ENCODE measurements around the gene FKBP6.
"Not testable (repeated sequence)": the region's sequence is repeated elsewhere in the genome, so short reads cannot be mapped to it uniquely, and the experiment has no call there.

The FKBP6 gene

DNA sequence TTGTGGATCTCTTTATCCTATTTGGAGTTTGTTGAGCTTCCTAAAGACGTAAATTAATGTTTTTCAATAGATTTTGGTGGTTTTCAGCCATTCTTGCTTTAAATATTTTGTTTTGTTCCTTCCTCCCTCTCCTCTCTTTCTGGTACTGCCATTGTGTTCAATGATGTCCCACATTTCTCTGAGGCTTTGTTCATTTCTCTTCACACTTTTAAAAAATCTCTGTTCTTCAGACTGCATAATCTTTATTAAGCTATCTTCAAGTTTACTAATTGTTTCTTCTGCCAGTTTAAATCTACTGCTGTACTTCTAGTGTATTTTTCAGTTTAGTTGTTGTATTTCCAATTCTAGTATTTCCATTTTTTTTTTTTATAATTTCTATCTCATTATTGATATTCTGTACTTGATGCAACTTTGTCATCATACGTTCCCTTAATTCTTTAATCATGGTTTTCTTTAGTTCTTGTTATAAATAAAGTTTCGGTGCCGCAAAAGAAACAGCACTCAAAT, 60.0 kb downstream of the FKBP6 start:
- H3K9ac ChIP-seq (ENCODE audit: insufficient read length, low read depth) = no peak overlapping the region
- DNase-seq (ENCODE audit: low read depth, low spot score) = no peak

DNA sequence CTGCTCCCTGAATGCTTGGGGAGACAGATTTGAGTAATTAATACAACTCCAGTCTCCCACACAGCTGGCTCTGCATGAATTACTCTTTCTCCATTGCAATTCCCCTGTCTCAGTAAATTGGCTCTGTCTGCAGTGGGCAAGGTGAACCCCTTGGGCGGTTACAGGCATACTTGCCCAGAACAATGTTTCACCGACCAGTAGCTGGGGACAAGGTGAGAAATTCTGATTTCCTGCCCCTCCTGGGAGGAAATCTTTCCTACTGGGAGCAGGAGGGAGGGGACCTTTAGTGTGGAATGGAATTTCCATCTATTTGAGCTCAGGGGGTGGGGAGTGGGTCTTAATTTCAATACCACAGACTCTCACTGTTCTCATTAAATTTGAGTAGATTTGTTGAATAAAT, 63.4 kb downstream of the FKBP6 start:
- Histone ChIP-seq H3K9me3 (ENCODE audit: insufficient read depth, low read length) (peaks cover 21% of the 10 kb centered on the region), H3K4me3 (ENCODE audit: insufficient read length, low read depth) (no peak overlapping the region), H3K4me1 (ENCODE audit: insufficient read depth, insufficient read length) (no peaks in the 10 kb centered on the region), H3K36me3 (ENCODE audit: insufficient read depth, insufficient read length, low read length) (no peaks in the 10 kb centered on the region), H3K27me3 (ENCODE audit: insufficient read depth, insufficient read length) (no peaks in the 10 kb centered on the region), H3K9ac (ENCODE audit: insufficient read length, low read depth) (no peak overlapping the region)
- no peak for DNase-seq (ENCODE audit: low read depth, low spot score)
- TF ChIP-seq ZNF274 (IDR thresholded peaks at IDR 0.05; ENCODE audit: low read depth, low read length) = no peak
- no peak for TF ChIP-seq SUZ12 (IDR thresholded peaks at IDR 0.05; ENCODE audit: extremely low read depth, insufficient read depth, insufficient read length)
- TF ChIP-seq YY1 (IDR thresholded peaks at IDR 0.05; ENCODE audit: insufficient read depth, insufficient read length) = no peak

More for the DNA sequence above, 60.0 kb downstream of the FKBP6 start:
- Histone ChIP-seq H3K27me3 (ENCODE audit: insufficient read depth, insufficient read length) (no peaks in the 10 kb centered on the region), H3K36me3 (ENCODE audit: insufficient read depth, insufficient read length, low read length) (no peaks in the 10 kb centered on the region), H3K4me3 (ENCODE audit: insufficient read length, low read depth) (no peak overlapping the region), H3K9me3 (ENCODE audit: insufficient read depth, low read length) (peaks cover 27% of the 10 kb centered on the region), H3K4me1 (ENCODE audit: insufficient read depth, insufficient read length) (no peaks in the 10 kb centered on the region)
- TF ChIP-seq YY1 (IDR thresholded peaks at IDR 0.05; ENCODE audit: insufficient read depth, insufficient read length) = no peak
- no peak for TF ChIP-seq SUZ12 (IDR thresholded peaks at IDR 0.05; ENCODE audit: extremely low read depth, insufficient read depth, insufficient read length)
- TF ChIP-seq ZNF274 (IDR thresholded peaks at IDR 0.05; ENCODE audit: low read depth, low read length) = no peak

DNA sequence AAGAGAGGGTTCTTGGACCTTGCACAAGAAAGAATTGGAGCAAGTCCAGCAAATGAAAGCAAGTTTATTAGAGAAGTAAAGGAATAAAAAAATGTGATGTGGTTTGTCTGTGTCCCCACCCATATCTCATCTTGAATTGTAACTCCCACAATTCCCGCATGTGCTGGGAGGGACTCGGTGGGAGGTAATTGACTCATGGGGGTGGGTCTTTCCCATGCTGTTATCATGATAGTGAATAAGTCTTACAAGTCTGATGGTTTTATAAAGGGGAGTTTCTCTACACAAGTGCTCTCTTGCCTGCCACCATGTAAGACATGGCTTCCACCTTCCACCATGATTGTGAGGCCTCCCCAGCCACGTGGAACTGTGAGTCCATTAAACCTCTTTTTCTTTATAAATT, 66.5 kb downstream of the FKBP6 start:
- no peak for DNase-seq (ENCODE audit: low read depth, low spot score)
- H3K4me3 ChIP-seq (ENCODE audit: insufficient read length, low read depth) = no peak overlapping the region
- H3K4me1 ChIP-seq (ENCODE audit: insufficient read depth, insufficient read length) = peaks cover 3% of the 10 kb centered on the region
- H3K9ac ChIP-seq (ENCODE audit: insufficient read length, low read depth) = no peak overlapping the region
- no peaks in the 10 kb centered on the region for H3K36me3 ChIP-seq (ENCODE audit: insufficient read depth, insufficient read length, low read length)
- H3K27me3 ChIP-seq (ENCODE audit: insufficient read depth, insufficient read length) = no peaks in the 10 kb centered on the region
- TF ChIP-seq SUZ12 (IDR thresholded peaks at IDR 0.05; ENCODE audit: extremely low read depth, insufficient read depth, insufficient read length) = no peak
- no peak for TF ChIP-seq YY1 (IDR thresholded peaks at IDR 0.05; ENCODE audit: insufficient read depth, insufficient read length)
- TF ChIP-seq ZNF274 (IDR thresholded peaks at IDR 0.05; ENCODE audit: low read depth, low read length) = no peak
- H3K9me3 ChIP-seq (ENCODE audit: insufficient read depth, low read length) = 0 out of 2 replicates have a peak, but pooled peaks cover 2% of the 10 kb centered on the region

DNA sequence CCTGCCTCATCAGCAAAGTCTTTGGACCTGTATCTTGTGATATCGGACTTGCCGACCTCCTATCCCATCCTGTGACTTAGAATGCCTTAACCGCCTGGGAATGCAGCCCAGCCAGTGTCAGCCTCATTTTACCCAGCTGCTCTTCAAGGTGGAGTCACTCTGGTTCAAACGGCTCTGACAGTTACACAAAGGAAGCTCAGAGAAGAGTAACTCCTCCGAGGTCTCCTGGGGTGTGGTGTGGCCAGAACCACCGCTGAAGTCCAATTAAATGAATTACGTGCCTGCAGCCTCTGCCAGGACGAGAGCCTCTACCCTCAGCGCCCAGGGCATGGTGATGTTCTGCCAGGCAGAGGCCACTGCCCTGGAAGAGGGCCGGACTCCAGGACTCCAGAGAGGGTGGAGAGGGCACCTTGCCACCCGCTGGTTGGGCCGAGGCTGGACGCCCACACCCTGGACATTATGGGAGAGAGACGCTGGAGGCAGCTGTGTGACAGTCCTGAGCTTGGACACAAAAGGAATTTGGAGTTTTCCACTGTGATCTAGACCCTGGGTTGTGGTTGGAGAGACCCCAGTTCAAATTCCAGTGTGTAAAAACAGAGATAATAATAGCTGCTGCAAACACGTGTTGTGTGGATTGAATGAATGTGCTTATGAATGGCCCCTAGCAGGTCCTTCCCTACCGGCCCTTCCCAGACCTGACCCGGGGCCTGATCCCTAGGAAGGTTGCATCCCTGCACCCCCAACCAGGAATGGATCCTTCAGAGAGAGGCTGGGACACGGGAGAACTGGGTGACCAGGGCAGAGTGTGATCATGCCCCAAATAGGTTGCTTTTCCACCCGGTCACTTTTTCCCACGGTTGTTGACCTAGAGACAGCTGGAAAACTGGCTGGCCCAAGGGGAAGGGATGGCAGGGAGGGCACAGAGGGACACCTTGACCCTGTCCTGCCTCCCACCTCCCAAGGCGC, 67.9 kb downstream of the FKBP6 start:
- DNase-seq (ENCODE audit: low read depth, low spot score) = no peak
- no peak for TF ChIP-seq YY1 (IDR thresholded peaks at IDR 0.05; ENCODE audit: insufficient read depth, insufficient read length)
- no peak for TF ChIP-seq ZNF274 (IDR thresholded peaks at IDR 0.05; ENCODE audit: low read depth, low read length)
- TF ChIP-seq SUZ12 (IDR thresholded peaks at IDR 0.05; ENCODE audit: extremely low read depth, insufficient read depth, insufficient read length) = no peak
- no peak overlapping the region for H3K4me3 ChIP-seq (ENCODE audit: insufficient read length, low read depth)

DNA sequence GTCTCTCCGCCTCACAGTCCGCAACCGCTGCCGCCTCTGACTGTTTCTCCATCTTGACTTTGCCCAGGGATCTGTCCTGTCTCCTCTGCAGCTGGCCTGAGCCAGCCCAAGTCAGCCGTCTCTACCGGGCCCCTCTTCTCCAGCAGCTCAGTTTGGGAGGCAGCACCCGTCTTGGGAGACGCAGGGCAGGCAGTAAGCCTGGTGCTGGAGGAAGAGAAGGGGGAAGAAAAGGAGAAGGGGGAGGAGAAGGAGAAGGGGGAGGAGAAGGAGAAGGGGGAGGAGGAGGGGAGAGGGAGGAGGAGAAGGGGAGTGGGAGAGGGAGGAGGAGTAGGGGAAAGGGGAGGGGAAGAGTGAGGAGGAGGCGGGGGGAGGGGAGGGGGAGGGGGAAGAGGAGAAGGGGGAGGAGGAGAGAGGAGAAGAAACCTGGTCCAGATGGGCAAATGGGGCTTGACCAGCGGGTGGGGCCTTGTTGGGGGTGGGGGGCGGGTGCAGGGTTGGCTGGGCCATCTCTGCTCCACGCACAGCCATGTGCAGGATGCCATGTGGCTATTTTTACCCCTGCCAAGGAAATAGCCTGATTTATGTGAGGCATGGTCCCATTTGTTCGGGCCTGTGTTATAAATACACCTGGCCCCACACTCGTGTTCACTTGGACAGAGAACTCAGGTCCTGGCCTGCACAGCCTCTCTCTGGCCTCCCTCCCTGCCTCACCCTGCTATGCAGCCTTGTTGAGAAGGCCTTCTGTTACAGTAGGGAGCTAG, 69.7 kb downstream of the FKBP6 start:
- TF ChIP-seq SUZ12 (IDR thresholded peaks at IDR 0.05; ENCODE audit: extremely low read depth, insufficient read depth, insufficient read length) = no peak
- no peak for TF ChIP-seq YY1 (IDR thresholded peaks at IDR 0.05; ENCODE audit: insufficient read depth, insufficient read length)
- TF ChIP-seq ZNF274 (IDR thresholded peaks at IDR 0.05; ENCODE audit: low read depth, low read length) = no peak
- H3K36me3 ChIP-seq (ENCODE audit: insufficient read depth, insufficient read length, low read length) = no peaks in the 10 kb centered on the region
- H3K4me3 ChIP-seq (ENCODE audit: insufficient read length, low read depth) = peak overlapping the region; percentile 49
- no peaks in the 10 kb centered on the region for H3K27me3 ChIP-seq (ENCODE audit: insufficient read depth, insufficient read length)
- H3K4me1 ChIP-seq (ENCODE audit: insufficient read depth, insufficient read length) = peaks cover 3% of the 10 kb centered on the region
- peak; percentile 60 for DNase-seq (ENCODE audit: low read depth, low spot score)
- no peaks in the 10 kb centered on the region for H3K9me3 ChIP-seq (ENCODE audit: insufficient read depth, low read length)
- peak overlapping the region; percentile 73 for H3K9ac ChIP-seq (ENCODE audit: insufficient read length, low read depth)

More for the DNA sequence above, 67.9 kb downstream of the FKBP6 start:
- Histone ChIP-seq H3K27me3 (ENCODE audit: insufficient read depth, insufficient read length) (no peaks in the 10 kb centered on the region), H3K9me3 (ENCODE audit: insufficient read depth, low read length) (no peaks in the 10 kb centered on the region), H3K9ac (ENCODE audit: insufficient read length, low read depth) (no peak overlapping the region), H3K36me3 (ENCODE audit: insufficient read depth, insufficient read length, low read length) (no peaks in the 10 kb centered on the region), H3K4me1 (ENCODE audit: insufficient read depth, insufficient read length) (peaks cover 3% of the 10 kb centered on the region)

DNA sequence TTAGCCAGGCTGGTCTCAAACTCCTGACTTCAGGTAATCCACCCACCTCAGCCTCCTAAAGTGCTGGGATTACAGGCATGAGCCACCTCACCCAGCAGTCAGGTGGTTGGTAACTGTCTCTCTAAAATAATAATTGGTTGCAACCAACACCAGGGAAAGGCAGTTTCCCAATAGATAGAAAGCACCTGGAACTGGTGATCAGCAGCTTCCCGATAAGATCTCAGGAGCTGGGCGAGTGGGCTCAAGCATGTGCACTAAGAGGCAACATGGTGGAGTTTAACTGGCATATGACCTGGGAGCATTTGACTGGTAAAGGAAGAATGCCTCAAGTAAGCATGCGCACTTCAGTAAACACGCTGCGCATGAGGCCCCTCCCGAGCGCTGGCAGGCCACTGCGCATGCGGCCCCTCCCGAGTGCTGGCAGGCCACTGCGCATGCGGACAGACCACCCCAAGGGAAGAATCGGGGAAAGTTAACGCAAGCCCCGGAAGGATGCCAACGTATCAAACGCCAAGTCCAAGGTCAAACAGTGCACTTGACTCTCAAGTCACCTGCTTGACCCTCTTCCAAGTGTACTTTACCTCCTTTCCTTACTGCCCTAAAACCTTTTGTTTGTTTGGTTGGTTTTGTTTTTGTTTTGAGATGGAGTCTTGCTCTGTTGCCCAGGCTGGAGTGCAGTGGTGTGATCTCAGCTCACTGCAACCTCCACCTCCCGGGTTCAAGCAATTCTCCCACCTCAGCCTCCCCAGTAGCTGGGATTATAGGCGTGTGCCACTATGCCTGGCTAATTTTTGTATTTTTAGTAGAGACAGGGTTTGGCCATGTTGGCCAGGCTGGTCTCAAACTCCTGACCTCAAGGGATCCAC, 71.5 kb downstream of the FKBP6 start:
- H3K4me1 ChIP-seq (ENCODE audit: insufficient read depth, insufficient read length); H3K9ac ChIP-seq (ENCODE audit: insufficient read length, low read depth); DNase-seq (ENCODE audit: low read depth, low spot score); H3K4me3 ChIP-seq (ENCODE audit: insufficient read length, low read depth); H3K27me3 ChIP-seq (ENCODE audit: insufficient read depth, insufficient read length); H3K9me3 ChIP-seq (ENCODE audit: insufficient read depth, low read length); H3K36me3 ChIP-seq (ENCODE audit: insufficient read depth, insufficient read length, low read length): not testable (repeated sequence)

DNA sequence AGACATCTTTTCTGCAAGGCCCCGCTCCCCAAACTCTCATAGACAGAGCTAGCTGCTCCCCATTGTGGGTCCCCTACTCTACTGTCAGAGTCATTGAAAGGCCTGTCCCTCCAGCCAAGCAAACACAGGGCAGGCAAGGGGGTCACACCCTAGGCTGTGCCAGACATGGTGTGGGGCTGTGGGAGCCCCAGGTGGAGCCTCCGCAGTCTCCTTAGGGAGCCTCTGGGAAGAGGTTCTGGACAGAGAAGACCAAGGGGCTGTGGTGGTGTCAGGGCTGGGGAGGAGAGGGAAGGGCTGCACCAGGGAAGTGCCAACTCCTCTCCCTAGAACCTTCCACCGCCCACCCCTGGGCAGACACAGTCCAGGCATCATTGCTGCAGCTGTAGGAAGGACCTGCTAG, 76.9 kb downstream of the FKBP6 start:
- H3K4me3 ChIP-seq (ENCODE audit: insufficient read length, low read depth); H3K9ac ChIP-seq (ENCODE audit: insufficient read length, low read depth); H3K9me3 ChIP-seq (ENCODE audit: insufficient read depth, low read length); DNase-seq (ENCODE audit: low read depth, low spot score); H3K27me3 ChIP-seq (ENCODE audit: insufficient read depth, insufficient read length); H3K4me1 ChIP-seq (ENCODE audit: insufficient read depth, insufficient read length); H3K36me3 ChIP-seq (ENCODE audit: insufficient read depth, insufficient read length, low read length): not testable (repeated sequence)
